Measurements from ENCODE around the gene LRRC28.

Gene LRRC28

DNA sequence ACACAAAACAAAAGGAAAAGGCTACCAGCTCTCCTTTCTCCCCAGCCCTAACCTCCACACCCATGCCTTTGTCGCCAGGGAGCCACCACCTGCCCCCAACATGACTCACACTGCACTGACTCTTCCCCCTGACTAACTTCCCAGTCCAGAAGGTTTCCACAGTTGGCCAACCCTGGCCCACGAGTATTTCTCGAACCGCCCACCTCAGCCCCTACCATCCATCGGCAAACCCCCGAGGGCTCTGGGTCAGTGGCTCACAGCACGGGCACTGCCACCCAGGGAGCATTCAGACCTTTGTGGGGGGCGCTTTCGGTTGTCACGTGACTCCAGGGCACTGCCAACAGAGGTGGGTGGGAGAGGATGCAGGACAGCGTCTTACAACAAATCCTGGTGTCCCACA lies 152.3 kb downstream of the LRRC28 start:
- DNase-seq = no peak

DNA sequence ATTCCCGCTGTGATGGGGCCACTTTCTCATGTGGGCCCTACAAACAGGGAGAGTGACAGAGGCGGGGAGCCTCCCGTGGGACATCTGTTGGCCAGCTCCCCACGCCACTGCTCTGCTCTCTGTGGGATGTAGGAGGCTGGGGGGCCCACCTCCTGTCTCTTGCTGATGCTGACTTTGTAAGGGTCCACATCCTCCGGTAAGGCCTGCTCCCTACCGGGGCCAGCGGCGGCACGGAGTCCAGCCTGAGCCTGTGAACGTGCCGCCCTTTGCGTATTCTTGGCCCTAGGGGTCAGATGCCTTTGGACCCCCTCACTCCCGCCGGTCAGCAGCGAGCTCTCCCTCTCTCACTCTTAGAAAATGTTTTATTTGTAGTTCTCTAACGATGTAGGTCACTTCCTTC lies 153.2 kb downstream of the LRRC28 start:
- DNase-seq = no peak

DNA sequence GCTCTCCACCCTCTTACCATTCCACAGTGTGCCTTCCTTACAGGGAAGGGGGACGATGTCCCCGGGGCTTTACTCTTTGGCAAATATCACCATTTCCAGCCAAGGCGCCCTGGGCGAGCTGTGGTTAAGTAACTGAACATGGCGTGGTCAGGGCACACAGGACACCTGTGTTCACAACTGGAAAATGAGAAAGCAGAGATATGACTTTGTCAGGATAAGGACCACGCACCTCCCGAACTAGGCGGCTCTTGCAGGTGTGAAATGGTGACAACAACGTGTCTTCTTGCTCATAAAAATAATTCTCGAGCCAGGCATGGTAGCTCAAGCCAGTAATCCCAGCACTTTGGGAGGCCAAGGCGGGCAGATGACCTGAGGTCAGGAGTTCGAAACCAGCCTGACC lies 154.8 kb downstream of the LRRC28 start:
- no peak for DNase-seq

DNA sequence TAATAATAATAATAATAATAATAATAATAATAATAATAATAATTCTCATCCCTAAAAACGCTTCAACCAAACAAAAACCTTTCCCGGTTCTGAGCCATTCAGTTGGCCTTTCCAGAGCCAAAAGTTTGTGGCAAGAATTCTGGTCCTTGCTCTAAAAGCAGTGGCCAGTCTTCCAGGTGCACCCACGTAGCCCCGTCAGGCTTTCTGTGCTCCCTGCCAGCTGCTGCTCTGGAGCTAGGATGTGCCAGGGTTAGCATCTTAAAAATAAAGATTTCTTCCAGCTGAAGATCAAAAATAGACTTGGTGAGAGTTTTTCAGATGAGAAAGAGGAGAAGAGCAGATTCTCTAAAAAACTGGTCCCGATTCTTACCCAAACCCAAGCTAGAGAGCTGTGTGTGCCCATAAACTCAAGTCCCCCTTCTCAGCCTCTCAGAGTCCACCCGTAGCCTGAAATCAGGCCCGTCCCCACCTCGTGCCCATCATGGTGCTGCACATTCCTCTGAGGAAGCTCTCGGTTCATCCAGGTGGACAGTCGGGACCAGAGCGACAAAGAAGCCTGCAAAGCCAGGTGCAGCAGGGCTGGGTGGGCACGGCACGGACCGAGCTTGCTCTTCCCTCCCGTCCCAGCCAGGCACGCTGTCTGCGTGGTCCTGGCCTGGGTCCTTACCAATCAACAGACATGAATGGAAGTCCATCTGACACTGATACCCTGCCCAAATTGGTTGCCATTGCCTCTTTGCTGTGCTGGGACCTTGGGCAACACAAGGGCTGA lies 155.6 kb downstream of the LRRC28 start:
- no peak for DNase-seq

DNA sequence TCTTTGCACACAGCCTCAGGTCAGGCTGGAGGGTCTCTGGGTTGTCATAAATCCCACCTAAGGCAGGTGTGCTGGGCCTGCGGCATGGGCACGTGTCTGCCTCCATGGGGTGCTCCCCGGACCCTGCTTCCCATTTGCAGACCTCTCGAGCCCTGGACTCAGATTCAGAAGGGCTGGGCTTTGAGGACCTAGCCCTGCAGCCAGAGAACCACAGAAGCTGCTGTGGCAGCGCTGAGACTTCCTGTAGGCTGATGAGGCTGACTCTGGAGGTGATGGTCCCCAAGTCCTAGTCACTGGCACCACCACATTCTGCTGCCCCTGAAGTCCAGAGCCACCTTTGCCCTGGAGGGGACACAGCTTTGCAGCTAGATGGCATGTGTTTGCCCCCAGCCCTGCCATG lies 156.4 kb downstream of the LRRC28 start:
- DNase-seq = no peak

DNA sequence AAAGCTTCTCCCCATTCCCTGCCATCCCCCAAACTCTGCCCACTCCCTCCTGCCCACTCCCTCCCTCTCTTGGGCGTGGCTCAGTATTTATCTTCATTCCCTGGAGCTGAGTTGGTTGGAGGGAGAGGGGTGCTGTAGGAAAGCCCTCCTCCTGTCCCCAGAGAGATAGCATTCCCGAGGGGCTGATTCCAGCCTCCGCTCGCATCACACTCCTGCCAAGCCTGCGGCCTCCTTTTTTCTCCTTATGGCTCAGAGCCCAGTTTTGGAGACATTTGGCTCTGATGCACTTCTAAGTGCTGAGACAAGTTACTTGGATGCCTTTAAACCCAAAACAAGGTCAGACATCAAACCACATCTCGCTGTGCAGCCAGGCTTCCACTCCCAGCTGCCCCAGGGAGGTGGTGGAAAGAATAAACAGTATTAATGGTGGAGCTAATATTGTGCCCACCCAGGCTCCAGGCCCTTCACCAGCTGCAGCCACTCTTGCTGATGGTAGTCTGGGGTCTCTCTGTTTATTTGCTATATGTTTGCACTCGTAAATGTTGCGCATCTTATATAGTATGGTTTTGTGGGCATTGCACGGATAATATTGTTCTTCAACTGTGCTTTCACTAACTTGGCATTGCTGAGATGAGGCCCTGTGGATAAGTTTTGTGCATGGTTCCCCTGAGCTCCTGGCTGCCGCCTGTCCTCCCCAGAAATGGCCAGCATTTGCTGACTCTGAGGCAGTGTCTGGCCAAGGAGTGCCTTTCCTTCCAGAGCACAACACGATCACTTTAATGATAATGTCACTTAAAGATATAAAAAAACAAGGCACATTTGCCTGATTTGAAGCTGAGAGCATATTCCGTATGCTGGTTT lies 157.2 kb downstream of the LRRC28 start:
- DNase-seq = no peak

DNA sequence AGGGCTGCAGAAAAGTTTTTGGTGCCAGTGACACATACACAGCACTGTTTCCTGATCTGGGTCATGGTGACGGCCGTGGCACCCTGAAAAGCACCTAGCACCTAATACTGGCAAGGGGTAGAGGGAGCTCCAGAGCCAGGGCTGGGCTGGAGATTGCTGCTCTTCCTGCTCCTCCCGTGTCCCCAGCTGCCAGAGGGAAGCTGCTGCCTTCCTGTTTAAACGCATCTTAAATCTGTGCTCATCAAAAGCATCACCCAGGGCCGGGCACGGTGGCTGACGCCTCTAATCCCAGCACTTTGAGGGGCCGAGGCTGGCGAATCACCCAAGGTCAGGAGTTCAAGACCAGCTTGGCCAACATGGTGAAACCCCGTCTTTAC lies 157.8 kb downstream of the LRRC28 start:
- no peak for DNase-seq

DNA sequence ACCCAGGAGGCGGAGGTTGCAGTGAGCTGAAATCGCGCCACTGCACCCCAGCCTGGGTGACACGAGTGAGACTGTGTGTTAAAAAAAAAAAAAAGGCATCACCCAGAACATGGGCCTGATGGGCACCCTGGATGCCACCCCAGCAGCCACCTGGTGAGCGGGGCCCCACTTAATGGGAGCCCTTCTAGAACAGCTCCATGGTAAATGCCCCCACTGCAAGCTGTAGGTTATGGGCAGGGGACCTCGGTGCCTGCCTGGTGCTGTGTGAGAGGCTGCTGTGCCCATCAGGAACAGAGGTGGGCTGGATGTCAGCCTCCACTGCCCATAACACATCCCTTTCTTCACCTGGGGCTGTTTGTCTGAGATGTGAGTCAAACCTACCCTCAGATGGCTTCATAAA lies 158.3 kb downstream of the LRRC28 start:
- no peak for DNase-seq

DNA sequence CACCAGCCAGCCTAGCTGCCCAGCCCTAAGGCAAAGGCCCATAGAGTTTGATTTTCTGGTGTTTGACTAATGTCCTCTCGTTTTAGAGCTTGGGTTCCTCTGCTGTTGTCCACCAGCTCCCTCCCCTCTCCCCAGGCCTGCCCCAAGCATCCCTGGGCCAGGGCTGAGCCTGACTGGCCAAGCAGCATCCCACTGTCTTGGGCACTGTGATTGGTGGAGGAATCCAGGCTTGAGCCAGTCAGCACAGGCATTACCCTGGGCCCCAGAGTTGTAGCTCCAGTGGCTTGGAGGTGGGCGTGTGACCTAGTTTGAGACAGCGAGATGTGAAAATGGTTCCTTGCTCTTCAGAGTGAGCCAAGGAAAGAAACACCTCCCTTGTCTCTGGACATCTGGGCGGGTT lies 159.2 kb downstream of the LRRC28 start:
- DNase-seq = no peak

DNA sequence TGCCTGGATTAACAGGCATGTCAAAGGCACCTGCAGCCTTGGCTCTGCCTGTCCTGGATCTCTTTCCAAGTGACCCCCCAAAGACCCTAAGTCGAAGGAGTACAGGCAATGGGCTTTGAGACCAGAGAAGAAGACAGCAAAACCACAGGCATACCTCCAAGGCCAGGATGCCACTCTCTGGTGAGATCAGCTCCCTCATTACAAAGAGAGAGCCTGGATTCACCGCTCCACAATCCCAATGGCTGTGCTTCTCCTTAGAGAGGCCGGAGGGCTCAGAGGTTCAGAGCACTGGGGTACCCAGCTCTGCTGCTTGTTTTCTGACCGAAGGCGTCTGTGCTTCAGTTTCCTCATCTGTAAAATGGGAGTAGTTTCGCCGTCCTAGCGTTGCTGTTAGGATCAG lies 160.0 kb downstream of the LRRC28 start:
- DNase-seq = no peak

DNA sequence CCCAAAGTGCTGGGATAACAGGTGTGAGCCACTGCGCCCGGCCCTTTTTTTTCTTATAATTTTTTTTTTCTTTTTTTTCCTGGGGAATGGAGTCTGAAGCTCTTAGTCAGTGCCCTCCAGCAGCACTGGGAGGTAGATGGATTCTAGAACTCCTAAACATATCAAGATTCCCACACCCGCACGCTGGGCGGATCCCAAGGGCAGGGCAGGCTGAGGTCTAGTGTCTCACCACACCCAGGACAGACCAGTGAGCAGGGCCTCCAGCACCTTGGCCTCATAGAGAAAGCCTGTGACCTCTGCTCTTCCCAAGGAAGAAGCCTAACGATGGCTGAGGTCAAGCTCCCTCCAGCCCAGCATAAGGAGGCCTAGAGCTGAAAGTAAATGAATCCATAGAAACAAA lies 160.8 kb downstream of the LRRC28 start:
- DNase-seq = no peak

DNA sequence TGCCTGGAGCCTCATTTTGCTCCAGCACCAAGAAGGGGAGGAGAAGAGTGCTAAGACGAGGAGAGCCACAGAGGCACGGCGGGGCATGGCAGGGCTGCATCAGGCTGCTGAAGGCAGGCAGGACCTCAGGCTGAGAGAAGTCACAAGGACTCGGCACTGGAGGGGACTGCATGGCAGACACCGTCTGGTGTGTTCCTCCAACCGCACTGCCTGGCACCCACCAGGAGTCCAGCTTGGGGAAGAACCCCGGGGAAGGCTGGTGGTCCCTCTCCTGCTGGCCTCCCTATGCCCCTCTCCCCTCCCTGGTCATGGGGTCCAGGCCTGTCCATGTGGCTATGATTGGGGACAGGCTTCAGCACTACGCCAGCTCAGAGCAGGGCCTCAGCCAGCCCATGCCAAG lies 161.3 kb downstream of the LRRC28 start:
- DNase-seq = no peak

DNA sequence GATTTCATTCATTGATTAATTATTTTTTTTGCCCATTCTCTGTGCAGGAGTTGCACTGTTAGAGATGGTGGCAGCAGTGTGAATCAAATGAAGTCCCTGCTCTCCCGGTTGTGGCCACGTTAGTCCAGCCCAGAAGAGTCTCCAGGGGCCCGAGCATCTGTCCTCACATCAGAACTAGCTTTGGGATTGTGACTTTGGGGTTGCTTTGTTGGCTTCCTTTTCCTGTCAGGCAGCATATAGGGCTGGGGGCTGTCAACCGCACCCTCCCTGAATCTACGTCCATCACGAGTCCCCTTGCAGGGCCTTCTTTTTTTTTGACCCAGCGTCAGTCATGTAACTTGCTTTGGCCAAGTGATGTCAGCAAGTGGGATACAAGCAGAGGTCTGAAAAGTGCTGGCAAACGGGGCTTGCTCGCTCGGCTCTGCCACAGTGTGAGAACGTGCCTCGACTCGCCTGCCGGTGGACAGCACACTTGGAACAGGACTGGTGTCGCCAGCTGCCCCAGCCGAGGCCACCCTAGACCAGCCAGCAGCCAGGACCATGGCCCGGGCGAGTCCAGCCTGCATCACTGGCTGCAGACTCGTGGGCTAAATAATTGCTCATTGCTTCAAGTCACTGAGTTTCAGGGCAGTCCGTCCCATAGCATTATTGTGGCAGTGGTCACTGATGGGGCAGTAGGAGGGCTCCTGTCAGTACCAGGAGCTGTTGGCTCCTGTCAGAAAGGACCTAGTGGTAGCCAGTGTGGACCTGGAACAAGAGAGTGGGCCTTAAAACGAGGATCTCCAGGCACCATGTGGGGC lies 162.9 kb downstream of the LRRC28 start:
- no peak for DNase-seq

DNA sequence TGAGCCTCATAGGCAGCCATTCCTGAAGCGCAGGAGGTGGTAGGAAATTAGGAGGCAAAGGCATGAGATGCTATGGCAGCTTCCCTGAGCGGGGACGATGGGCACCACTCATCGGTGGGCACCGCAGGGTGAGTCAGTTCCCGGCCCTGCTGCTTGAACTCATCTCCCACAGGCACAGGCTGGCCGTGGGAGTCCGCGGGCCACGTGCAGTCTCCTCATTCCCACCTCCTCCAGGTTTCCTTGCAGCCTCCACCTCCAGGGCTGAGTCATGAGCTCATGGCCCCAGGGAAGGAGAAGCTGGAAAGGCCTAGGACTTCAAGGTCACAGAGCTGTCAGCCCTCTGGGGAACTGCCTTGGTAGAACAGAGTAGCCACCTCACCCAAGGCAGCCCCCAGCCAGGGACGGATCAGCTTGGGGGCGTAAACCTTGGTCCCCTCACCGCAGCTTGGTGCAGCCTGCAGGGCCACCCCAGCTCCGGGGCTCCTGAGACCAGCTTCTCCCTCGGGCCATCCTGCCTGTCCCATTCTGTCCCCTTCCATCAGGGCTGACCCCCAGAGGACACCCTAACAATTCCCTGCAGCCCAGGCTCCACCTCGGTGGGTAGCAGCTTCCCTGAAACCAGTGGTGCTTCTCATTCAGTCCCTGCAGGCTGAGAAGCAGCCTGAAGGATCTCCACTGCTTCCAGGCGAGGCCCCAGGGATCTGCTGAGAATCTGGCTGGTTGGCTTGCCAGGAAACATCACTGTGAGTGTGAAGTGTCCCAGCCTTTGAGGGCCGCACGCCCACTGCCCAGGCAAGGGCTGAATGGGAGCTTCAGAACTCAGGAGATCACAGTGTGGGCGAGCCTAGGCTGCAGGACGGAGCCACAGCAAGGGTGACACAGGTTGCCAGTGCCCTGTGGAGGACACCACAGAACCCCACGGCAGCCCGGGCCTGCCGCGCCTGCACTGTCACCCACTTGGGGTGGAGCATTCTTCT lies 163.8 kb downstream of the LRRC28 start:
- DNase-seq = no peak

DNA sequence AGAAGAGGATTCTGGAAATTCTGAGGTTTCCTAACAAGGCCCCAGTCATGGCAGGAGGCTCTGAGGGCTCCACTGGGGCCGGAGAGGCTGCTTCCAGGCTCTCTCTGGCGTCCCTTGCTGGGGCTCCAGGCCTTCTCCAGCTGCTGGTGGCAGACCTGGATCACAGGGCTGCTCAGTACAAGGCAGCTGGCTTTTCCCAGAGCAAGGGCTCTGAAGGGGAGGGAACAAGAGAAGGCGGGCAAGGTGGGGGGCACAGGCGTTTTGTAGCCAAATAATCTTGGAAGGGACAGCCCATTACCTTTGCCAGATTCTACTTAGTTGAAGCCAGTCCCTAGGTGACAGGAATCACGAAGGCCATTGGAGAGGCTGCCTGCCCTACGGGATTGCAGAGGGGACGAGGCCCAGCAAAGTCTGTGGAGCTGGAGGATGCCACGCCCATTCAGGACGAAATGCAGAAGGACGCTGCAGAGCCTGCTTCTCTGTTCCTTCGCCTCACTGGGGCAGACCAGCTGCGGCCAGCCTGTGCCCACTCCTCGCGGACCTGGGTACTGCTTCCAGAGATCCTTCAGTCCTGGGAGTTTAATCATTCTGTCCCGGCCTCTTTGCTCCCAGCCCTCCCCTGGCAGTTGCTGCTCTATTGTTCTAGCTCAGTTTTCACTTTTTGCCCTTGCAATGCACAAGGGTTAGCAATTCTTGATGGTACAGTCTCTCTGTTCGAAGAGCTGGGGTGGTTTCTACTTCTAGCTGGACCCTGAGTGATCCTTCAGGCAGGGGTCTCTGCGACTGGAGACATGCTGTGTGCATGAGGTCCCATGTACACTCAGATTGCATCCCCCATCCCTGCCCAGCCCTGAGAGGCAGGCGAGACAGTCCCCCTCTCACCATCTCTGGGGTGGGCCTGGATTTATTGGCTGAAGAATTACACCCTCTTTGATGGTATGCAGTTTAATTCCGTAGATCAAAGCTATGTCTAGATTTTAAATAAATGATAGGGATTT lies 165.2 kb downstream of the LRRC28 start:
- no peak for DNase-seq

DNA sequence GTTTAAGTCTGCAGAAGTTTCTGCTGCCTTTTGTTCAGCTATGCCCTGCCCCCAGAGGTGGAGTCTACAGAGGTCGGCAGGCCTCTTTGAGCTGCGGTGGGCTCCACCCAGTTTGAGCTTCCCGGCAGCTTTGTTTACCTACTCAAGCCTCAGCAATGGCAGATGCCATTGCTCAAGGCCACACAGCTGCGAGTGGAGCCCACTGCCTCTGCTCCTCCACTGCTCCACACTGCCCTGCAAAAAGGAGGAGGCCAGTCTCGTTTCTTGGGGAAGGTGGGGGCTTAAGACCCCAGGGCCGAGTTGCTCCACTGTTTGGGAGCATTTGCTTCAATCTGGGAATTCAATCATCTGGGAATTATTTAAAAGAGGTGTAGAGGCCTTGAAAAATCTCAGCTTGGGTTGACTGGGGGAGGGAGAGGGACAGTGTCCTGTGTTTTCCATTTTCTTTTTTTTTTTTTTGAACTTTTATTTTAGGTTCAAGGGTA lies 169.9 kb downstream of the LRRC28 start:
- DNase-seq = no peak

DNA sequence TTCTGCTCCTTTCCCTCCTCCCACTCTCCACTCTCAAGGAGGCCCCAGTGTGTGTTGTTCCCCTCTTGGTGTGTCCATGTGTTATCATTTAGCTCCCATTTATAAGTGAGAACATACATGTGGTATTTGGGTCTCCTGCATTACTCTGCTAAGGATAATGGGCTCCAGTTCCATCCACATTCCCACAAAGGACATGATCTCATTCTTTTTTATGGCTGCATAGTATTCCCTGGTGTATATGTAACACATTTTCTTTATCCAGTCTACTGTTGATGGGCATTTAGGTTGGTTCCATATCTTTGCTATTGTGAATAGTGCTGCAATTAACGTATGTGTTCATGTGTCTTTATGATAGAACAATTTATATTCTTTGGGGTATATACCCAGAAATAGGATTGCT lies 170.5 kb downstream of the LRRC28 start:
- DNase-seq = no peak

DNA sequence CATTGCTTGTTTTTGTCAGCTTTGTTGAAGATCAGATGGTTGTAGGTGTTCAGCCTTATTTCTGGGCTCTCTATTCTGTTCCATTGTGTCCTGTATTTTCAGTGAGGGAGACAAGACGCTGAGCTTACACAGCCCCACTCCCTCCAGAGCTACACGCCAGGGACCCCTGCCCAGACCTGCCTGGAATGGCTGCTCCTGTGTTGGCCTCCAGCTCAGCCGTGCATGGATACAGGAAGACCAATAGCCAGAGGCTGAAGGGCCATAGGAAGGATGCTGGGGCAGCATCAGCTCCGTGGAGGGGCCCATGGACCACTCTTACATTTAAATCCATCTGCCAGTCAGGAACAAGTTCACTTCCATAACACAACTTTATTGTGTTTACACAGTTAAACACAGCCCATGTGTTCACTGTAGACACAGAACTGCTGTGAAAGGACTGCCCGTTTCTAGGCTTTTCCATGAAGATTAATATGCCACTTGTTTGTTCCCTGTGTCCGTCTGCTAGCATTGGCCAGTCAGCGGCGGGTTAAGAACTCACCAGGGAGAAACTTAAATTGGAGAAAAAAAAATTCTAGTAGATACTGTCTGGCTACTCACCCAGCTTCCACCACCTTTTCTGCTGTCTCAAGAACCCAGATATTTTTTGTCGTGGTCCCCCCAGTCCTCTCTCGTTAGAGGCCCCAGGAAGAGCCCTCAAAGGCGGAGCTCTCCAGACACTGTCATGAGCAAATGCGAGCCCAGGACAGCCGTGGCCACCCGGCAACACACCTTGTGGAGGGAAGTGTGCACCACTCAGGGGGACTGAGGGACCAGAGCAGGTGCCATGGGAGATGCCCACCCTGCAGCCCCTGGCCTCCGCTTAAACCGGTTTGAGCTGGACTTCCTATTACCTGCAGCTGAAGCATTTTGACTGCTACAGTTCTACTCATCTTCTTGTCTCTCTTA lies 172.2 kb downstream of the LRRC28 start:
- no peak for DNase-seq

DNA sequence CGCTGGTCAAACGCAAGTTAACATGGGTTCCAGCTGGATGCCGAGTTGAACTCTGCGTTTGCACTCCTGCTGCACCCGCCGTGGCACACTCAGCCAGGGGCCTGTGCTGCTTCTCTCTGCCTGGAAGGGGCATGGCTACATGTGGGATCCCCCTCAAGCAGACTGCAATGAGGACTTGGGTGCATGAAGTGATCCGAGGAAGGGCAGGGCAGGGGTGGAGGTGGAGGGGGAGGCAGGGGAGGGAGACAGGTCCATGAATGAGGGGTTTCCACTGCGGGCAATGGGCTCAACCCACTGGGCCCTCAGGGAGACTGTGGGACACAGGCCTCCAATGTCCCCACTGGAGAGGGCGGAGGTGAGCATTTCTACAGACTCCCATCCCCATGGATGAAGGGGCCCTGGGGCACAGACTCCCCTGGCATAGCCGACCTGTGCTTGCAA lies 172.9 kb downstream of the LRRC28 start:
- no peak for DNase-seq
